ACC112 (cell line): ENCODE results near the gene TBC1D22A.

Source experiments
- H2AFZ ChIP-seq: fragments of 200-600 bp; sonication (generic); one replicate; pipeline ENCODE4 v1.6.0; 2017; ENCODE audit warnings: antibody characterized with exemption, low read length; ENCODE audit not compliant: unreplicated experiment
- H3K27ac ChIP-seq: fragments of 200-600 bp; sonication (generic); 2 replicates; pipeline ENCODE4 v1.5.1; 2014; ENCODE audit warnings: low read depth, mild to moderate bottlenecking, antibody characterized with exemption, low read length, moderate library complexity
- H3K27me3 ChIP-seq: fragments of 200-600 bp; sonication (generic); 2 replicates; pipeline ENCODE4 v1.6.1; 2014; ENCODE audit warnings: mild to moderate bottlenecking, antibody characterized with exemption, low read length, moderate library complexity, mixed read lengths; ENCODE audit not compliant: insufficient read depth
- H3K36me3 ChIP-seq: fragments of 200-600 bp; sonication (generic); 2 replicates; pipeline ENCODE4 v1.6.1; 2016; ENCODE audit warnings: mild to moderate bottlenecking, antibody characterized with exemption, low read length, moderate library complexity, mixed read lengths; ENCODE audit not compliant: insufficient read depth
- H3K4me1 ChIP-seq: fragments of 200-600 bp; sonication (generic); one replicate; pipeline ENCODE4 v1.6.1; 2016; ENCODE audit warnings: low read length, mixed read lengths; ENCODE audit not compliant: insufficient read depth, unreplicated experiment, control insufficient read depth
- H3K4me3 ChIP-seq: fragments of 200-600 bp; sonication (generic); 2 replicates; pipeline ENCODE4 v1.5.1; 2014; ENCODE audit warnings: mild to moderate bottlenecking, low read depth, low read length
- H3K79me2 ChIP-seq: fragments of 200-600 bp; sonication (generic); one replicate; pipeline ENCODE4 v1.6.0; 2016; ENCODE audit warnings: low read length; ENCODE audit not compliant: control insufficient read depth, unreplicated experiment, insufficient read depth

Gene TBC1D22A

DNA sequence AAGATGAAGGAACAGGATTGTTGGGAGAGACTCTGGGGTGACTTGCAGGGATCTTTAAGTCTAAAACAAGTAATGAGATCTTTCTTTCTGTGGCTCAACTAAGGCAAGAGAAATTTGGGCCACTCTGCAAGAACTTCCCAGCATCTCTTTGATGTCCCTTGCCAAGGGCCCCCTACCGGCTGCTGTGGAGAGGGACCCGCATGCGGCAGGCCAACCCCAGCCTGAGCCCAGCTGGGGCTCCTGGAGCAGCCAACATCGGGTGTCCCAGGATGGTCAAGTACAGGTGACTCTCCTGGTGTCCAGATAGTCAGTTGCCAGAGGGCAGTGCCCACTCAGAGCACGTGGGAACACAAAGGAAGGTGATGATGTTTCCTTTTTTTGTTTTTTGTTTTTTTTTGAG lies 363.2 kb downstream of the TBC1D22A start:
- Histone ChIP-seq H2AFZ (no peak overlapping the region), H3K4me3 (no peak overlapping the region), H3K79me2 (no peaks in the 10 kb centered on the region), H3K4me1 (no peaks in the 10 kb centered on the region), H3K27me3 (no peaks in the 10 kb centered on the region), H3K36me3 (no peaks in the 10 kb centered on the region), H3K27ac (no peak overlapping the region)

DNA sequence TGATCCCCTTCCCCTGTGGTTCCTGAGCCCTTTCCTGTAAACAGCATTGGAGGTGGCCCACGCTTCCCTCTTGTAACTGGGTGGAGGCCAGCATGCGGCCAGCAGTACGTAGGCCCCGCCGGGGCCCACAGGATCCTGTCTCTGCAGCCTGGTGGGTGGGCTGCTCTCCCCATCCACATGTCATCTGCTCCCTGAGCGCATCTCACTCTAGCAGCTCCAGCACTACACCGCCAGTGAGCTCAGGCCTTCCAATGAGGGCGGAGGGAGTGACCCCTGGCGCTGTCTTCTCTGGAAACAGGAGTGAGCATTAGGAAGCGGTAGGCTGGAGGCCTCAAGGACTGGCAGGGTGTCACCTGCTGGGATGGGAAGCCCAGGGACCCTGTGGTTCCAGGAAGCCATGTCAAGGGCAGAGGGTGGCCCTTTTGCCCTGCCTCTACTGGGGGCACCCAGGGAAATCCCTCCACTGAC lies 363.9 kb downstream of the TBC1D22A start:
- no peaks in the 10 kb centered on the region for H3K79me2 ChIP-seq
- H3K4me1 ChIP-seq = no peaks in the 10 kb centered on the region
- H3K36me3 ChIP-seq = no peaks in the 10 kb centered on the region
- H3K4me3 ChIP-seq = no peak overlapping the region
- no peaks in the 10 kb centered on the region for H3K27me3 ChIP-seq
- no peak overlapping the region for H3K27ac ChIP-seq
- H2AFZ ChIP-seq = no peak overlapping the region

DNA sequence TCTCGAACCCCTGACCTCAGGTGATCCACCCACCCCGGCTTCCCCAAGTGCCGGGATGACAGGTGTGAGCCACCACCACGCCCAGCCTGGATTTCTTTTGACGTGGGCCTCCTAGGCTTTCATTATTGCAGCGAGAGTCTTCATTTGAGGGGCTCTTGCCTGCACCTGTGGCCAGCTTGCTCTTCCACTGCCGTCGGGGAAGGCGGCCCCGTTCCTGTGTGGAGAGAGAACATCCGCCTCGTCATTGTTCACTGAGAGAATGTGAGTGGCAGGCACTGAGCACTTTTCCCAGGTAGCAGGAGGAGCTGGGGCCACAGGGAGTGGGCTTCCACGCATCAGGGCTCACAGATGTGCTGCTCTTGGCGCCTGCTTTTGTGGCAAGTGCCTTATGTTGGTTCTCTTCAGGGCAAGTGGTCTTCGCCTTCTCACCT lies 365.0 kb downstream of the TBC1D22A start:
- no peaks in the 10 kb centered on the region for H3K4me1 ChIP-seq
- H3K27ac ChIP-seq = no peak overlapping the region
- H3K36me3 ChIP-seq = no peaks in the 10 kb centered on the region
- no peaks in the 10 kb centered on the region for H3K27me3 ChIP-seq
- H3K4me3 ChIP-seq = no peak overlapping the region
- no peak overlapping the region for H2AFZ ChIP-seq
- H3K79me2 ChIP-seq = no peaks in the 10 kb centered on the region

DNA sequence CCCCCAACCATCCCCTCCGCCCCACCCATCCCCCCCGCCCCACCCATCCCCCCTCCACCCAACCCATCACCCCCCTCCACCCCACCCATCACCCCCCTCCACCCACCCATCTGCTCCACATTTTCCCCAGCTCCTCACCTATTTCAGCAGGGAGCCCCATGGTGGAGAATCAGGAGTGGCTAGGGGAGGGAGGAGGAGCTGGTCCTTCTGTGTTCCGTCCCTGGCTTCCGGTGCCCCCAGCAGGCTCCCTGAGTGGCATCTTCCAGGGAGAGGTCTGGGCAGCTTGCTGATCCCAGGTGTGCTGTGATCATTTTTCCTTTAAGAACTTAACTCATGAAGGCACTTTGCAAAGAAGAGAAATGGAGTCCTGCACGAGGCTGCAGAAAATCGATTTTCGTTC lies 365.8 kb downstream of the TBC1D22A start:
- Histone ChIP-seq H3K36me3 (no peaks in the 10 kb centered on the region), H3K4me1 (no peaks in the 10 kb centered on the region), H3K27me3 (no peaks in the 10 kb centered on the region), H2AFZ (no peak overlapping the region), H3K27ac (no peak overlapping the region), H3K79me2 (no peaks in the 10 kb centered on the region), H3K4me3 (no peak overlapping the region)

DNA sequence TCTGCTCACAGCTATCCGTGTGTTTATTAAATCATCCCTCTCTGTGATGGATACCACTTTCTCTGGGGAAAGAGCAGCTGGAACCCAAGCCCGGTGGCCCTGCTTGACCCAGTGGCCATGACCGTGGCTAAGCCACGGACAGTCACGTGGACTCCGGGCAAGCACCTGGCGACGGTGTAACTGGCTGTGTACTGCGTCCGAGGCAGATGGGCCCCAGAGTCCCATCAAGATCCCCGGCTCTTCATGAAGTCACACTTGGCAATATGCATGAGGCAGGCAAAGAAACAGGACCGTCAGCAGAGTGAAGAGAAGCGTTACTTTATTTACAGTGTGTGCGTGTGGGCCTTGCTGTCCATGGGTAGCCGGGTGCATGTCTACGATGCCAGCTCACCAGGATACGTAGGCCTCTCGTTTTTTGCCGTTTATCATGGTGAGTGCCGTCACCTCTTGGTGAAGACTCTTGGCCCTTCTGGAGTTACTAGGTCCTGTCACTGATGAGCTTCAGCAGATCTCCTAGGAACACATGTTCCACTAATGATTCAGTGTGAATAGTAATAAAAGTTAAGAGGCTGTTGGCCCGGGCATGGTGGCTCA lies 366.3 kb downstream of the TBC1D22A start:
- no peak overlapping the region for H3K27ac ChIP-seq
- no peaks in the 10 kb centered on the region for H3K79me2 ChIP-seq
- H3K4me3 ChIP-seq = no peak overlapping the region
- no peaks in the 10 kb centered on the region for H3K27me3 ChIP-seq
- H3K36me3 ChIP-seq = no peaks in the 10 kb centered on the region
- no peaks in the 10 kb centered on the region for H3K4me1 ChIP-seq
- no peak overlapping the region for H2AFZ ChIP-seq

DNA sequence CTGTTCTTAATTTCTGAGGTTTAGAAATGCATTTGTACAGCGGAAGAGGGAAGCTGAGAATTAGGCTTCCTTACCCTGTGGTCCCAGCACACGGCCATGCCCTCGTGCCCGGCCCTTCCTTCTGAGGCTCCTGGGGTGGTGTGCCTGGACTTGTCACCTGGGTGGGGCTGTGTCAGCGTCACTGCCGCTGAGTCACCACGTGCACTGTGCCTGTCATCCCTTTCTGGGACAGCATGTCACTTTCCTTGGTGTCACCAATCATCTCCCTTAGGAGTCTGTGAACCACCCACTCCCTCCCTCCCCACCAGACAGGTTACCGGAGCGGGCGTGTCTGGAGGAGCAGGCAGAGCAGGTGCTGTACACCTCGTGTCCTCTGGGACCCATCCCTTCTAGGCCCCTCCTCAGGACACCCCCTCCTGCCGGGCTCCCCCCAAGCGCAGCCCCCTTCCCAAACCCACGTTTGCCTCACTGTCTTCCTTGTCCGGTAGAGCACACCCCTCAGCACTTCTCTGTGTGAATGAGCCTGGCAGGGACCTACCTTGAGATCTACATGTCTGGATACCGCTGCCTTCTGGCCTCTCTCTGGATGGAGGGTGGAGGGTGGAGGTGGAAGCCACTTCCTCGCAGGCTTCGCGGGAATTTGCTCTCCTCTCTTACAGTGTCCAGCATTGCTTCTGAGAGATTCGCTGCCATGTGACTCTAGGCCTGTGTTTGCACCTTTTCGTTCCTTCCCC lies 367.6 kb downstream of the TBC1D22A start:
- no peak overlapping the region for H2AFZ ChIP-seq
- H3K79me2 ChIP-seq = no peaks in the 10 kb centered on the region
- H3K36me3 ChIP-seq = no peaks in the 10 kb centered on the region
- H3K4me3 ChIP-seq = no peak overlapping the region
- no peak overlapping the region for H3K27ac ChIP-seq
- no peaks in the 10 kb centered on the region for H3K4me1 ChIP-seq
- H3K27me3 ChIP-seq = no peaks in the 10 kb centered on the region

DNA sequence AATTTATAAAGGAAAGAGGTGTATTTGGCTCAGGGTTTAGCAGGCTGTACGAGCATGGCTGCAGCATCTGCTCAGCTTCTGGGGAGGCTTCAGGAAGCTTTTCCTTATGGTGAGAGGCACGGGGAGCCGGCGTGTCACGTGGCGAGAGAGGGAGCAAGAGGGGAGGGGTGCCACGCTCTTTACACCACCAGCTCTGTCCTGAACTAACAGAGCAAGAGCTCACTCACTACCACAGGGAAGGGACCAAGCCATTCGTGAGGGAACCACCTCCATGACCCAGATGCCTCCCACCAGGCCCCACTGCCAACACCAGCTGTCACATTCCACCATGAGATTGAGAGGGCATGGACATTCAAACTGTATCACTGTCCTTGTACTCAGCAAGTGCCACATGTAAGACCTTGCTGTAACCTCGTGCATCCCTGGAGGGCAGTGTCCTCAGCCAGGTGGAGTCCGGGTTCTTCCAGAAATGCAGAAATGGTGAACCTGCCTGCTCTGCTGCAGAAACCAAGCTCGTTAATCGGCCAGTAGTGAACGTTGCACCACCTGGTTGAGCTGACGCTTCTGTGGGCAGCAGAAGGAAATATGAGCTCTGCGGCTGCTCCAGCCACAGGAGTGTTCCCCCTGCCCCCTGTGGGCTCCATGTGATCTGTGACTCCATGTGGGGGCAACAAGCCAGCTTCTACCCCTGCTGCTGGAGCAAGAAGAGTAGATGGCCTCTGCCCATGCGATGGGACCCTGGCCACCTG lies 368.6 kb downstream of the TBC1D22A start:
- no peak overlapping the region for H3K4me3 ChIP-seq
- no peaks in the 10 kb centered on the region for H3K4me1 ChIP-seq
- no peak overlapping the region for H2AFZ ChIP-seq
- H3K36me3 ChIP-seq = no peaks in the 10 kb centered on the region
- no peaks in the 10 kb centered on the region for H3K27me3 ChIP-seq
- no peaks in the 10 kb centered on the region for H3K79me2 ChIP-seq
- H3K27ac ChIP-seq = no peak overlapping the region

DNA sequence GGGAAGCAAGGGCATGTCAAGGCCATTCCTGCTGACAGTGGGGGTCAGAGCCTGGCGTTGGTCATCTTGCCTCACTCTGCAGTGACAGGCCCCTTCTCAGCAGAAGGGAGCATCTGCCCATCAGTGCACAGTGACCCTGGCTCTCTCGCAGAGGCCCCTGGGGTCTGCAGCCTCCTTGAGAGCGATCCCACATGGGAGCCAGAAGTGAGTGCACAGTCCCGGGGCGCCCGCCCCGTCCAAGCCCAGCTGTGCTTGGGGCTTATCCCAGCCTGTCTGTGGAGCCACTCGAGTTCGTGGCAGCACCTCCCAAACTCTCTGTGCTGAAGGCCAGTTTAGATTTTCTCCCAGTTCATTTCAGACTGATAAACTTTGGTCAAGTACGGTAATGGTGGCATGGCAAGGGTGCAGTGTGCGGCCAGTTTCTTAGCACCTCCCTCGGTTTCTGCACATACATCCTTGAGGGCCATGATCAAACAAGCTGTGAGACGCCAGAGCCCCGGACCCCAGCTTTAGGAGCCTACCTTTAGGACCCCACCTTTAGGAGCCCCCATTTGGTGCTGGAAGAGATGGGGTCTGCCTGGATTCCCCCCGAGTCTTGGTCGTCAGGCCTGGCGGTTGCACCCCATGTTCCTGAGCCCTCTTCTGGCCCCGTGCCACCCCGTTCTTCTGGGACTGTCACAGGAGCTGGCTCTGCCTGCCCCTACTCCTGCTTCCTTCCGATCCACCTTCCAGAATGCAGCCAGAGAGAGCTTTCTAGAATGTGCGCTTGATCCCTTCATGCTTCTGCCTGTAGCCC lies 369.4 kb downstream of the TBC1D22A start:
- no peak overlapping the region for H3K27ac ChIP-seq
- H3K27me3 ChIP-seq = no peaks in the 10 kb centered on the region
- no peaks in the 10 kb centered on the region for H3K4me1 ChIP-seq
- no peaks in the 10 kb centered on the region for H3K79me2 ChIP-seq
- no peak overlapping the region for H3K4me3 ChIP-seq
- no peaks in the 10 kb centered on the region for H3K36me3 ChIP-seq
- no peak overlapping the region for H2AFZ ChIP-seq

DNA sequence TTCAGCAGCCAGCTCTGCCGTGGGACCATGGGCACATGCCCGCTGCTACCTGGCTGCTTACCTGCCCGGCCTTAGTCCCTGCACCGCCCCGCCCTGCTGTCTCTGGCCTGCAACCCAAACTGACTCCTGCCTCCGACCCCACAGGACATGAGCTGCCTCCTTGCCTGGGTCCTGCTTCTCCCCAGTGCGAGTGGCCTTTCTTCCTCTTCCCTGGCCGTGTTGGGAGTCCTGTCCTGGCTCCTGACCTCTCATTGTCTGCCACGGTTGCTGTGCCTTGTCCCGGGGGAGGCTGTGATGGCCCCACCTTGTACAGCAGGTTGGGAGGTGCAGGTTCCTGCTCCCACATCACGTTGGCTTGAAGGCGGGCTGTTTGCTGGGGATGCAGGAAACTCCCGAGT lies 370.0 kb downstream of the TBC1D22A start:
- no peak overlapping the region for H3K27ac ChIP-seq
- no peak overlapping the region for H2AFZ ChIP-seq
- no peaks in the 10 kb centered on the region for H3K36me3 ChIP-seq
- H3K27me3 ChIP-seq = no peaks in the 10 kb centered on the region
- no peaks in the 10 kb centered on the region for H3K4me1 ChIP-seq
- H3K79me2 ChIP-seq = no peaks in the 10 kb centered on the region
- no peak overlapping the region for H3K4me3 ChIP-seq
